ENCODE data around the gene BLVRA.
A peak's percentile ranks its signal among the peaks of the same experiment; 100 is the strongest.

BLVRA gene

GRCh38 chr7:43758822-43759683 is 573 bp downstream of the BLVRA start:
- H3K27ac Mint-ChIP-seq, result peak overlapping the region; percentile 79

GRCh38 chr7:43760861-43761260 is 2.4 kb downstream of the BLVRA start:
- Mint-ChIP-seq H3K4me1 (ENCODE audit: low read depth) (peaks cover 58% of the 10 kb centered on the region), H3K9me3 (ENCODE audit: low read depth) (no peaks in the 10 kb centered on the region), H3K36me3 (no peaks in the 10 kb centered on the region)

More at GRCh38 chr7:43758822-43759683, 573 bp downstream of the BLVRA start:
- Mint-ChIP-seq H3K4me3 (peak overlapping the region; percentile 85), H3K9me3 (ENCODE audit: low read depth) (no peaks in the 10 kb centered on the region), H3K27me3 (no peaks in the 10 kb centered on the region), H3K4me1 (ENCODE audit: low read depth) (peaks cover 48% of the 10 kb centered on the region), H3K36me3 (no peaks in the 10 kb centered on the region)

GRCh38 chr7:43761382-43761781 is 2.9 kb downstream of the BLVRA start:
- Mint-ChIP-seq H3K4me1 (ENCODE audit: low read depth) (peaks cover 58% of the 10 kb centered on the region), H3K9me3 (ENCODE audit: low read depth) (no peaks in the 10 kb centered on the region), H3K4me3 (no peak overlapping the region), H3K36me3 (no peaks in the 10 kb centered on the region), H3K27ac (peak overlapping the region; percentile 34), H3K27me3 (no peaks in the 10 kb centered on the region)

More at GRCh38 chr7:43760861-43761260, 2.4 kb downstream of the BLVRA start:
- H3K4me3 Mint-ChIP-seq, result no peak overlapping the region
- no peaks in the 10 kb centered on the region for H3K27me3 Mint-ChIP-seq
- no peak overlapping the region for H3K27ac Mint-ChIP-seq

- H3K9me3 Mint-ChIP-seq (ENCODE audit: low read depth), result no peaks in the 10 kb centered on the region
- H3K27ac Mint-ChIP-seq, result no peak overlapping the region
- no peak overlapping the region for H3K4me3 Mint-ChIP-seq
- no peaks in the 10 kb centered on the region for H3K36me3 Mint-ChIP-seq
- H3K27me3 Mint-ChIP-seq, result no peaks in the 10 kb centered on the region
- peaks cover 53% of the 10 kb centered on the region for H3K4me1 Mint-ChIP-seq (ENCODE audit: low read depth)
Measured at GRCh38 chr7:43761938-43762692, 3.6 kb downstream of the BLVRA start.

GRCh38 chr7:43763183-43763582 is 4.7 kb downstream of the BLVRA start:
- Mint-ChIP-seq H3K27ac (no peak overlapping the region), H3K36me3 (no peaks in the 10 kb centered on the region), H3K4me3 (peak overlapping the region; percentile 42), H3K9me3 (ENCODE audit: low read depth) (no peaks in the 10 kb centered on the region), H3K27me3 (no peaks in the 10 kb centered on the region), H3K4me1 (ENCODE audit: low read depth) (peaks cover 44% of the 10 kb centered on the region)

GRCh38 chr7:43764039-43764761 is 5.7 kb downstream of the BLVRA start:
- Mint-ChIP-seq H3K4me3 (peak overlapping the region; percentile 74), H3K9me3 (ENCODE audit: low read depth) (no peaks in the 10 kb centered on the region), H3K27ac (peak overlapping the region; percentile 50), H3K4me1 (ENCODE audit: low read depth) (peaks cover 44% of the 10 kb centered on the region), H3K27me3 (no peaks in the 10 kb centered on the region), H3K36me3 (no peaks in the 10 kb centered on the region)

GRCh38 chr7:43764807-43765491 is 6.5 kb downstream of the BLVRA start:
- Mint-ChIP-seq H3K36me3 (no peaks in the 10 kb centered on the region), H3K4me3 (peak overlapping the region; percentile 74), H3K27ac (peak overlapping the region; percentile 58), H3K27me3 (no peaks in the 10 kb centered on the region), H3K4me1 (ENCODE audit: low read depth) (peaks cover 38% of the 10 kb centered on the region), H3K9me3 (ENCODE audit: low read depth) (no peaks in the 10 kb centered on the region)

GRCh38 chr7:43766564-43766963 is 8.1 kb downstream of the BLVRA start:
- Mint-ChIP-seq H3K27me3 (no peaks in the 10 kb centered on the region), H3K36me3 (no peaks in the 10 kb centered on the region), H3K4me1 (ENCODE audit: low read depth) (peaks cover 31% of the 10 kb centered on the region), H3K4me3 (no peak overlapping the region), H3K27ac (no peak overlapping the region), H3K9me3 (ENCODE audit: low read depth) (no peaks in the 10 kb centered on the region)

- Mint-ChIP-seq H3K4me1 (ENCODE audit: low read depth) (peaks cover 25% of the 10 kb centered on the region), H3K4me3 (no peak overlapping the region), H3K27me3 (no peaks in the 10 kb centered on the region), H3K36me3 (peaks cover 3% of the 10 kb centered on the region), H3K9me3 (ENCODE audit: low read depth) (no peaks in the 10 kb centered on the region), H3K27ac (no peak overlapping the region)
Measured at GRCh38 chr7:43767311-43767710, 8.8 kb downstream of the BLVRA start.

GRCh38 chr7:43768201-43768886 is 9.9 kb downstream of the BLVRA start:
- H3K36me3 Mint-ChIP-seq, result peaks cover 6% of the 10 kb centered on the region
- no peak overlapping the region for H3K27ac Mint-ChIP-seq
- H3K27me3 Mint-ChIP-seq, result no peaks in the 10 kb centered on the region
- H3K4me1 Mint-ChIP-seq (ENCODE audit: low read depth), result peaks cover 19% of the 10 kb centered on the region
- H3K4me3 Mint-ChIP-seq, result no peak overlapping the region
- H3K9me3 Mint-ChIP-seq (ENCODE audit: low read depth), result no peaks in the 10 kb centered on the region

- H3K4me1 Mint-ChIP-seq (ENCODE audit: low read depth), result peaks cover 13% of the 10 kb centered on the region
- H3K27me3 Mint-ChIP-seq, result no peaks in the 10 kb centered on the region
- no peak overlapping the region for H3K4me3 Mint-ChIP-seq
- H3K36me3 Mint-ChIP-seq, result peaks cover 6% of the 10 kb centered on the region
- H3K9me3 Mint-ChIP-seq (ENCODE audit: low read depth), result no peaks in the 10 kb centered on the region
- H3K27ac Mint-ChIP-seq, result no peak overlapping the region
Measured at GRCh38 chr7:43768887-43769272, 10.4 kb downstream of the BLVRA start.

GRCh38 chr7:43769281-43769680 is 10.8 kb downstream of the BLVRA start:
- H3K27ac Mint-ChIP-seq, result no peak overlapping the region
- H3K4me1 Mint-ChIP-seq (ENCODE audit: low read depth), result peaks cover 9% of the 10 kb centered on the region

GRCh38 chr7:43769791-43770465 is 11.4 kb downstream of the BLVRA start:
- H3K27ac Mint-ChIP-seq, result no peak overlapping the region
- H3K36me3 Mint-ChIP-seq, result peaks cover 6% of the 10 kb centered on the region
- no peak overlapping the region for H3K4me3 Mint-ChIP-seq
- H3K27me3 Mint-ChIP-seq, result no peaks in the 10 kb centered on the region
- H3K4me1 Mint-ChIP-seq (ENCODE audit: low read depth), result peaks cover 3% of the 10 kb centered on the region
- no peaks in the 10 kb centered on the region for H3K9me3 Mint-ChIP-seq (ENCODE audit: low read depth)

More at GRCh38 chr7:43769281-43769680, 10.8 kb downstream of the BLVRA start:
- no peaks in the 10 kb centered on the region for H3K9me3 Mint-ChIP-seq (ENCODE audit: low read depth)
- no peak overlapping the region for H3K4me3 Mint-ChIP-seq
- no peaks in the 10 kb centered on the region for H3K27me3 Mint-ChIP-seq
- peaks cover 6% of the 10 kb centered on the region for H3K36me3 Mint-ChIP-seq
